H1 (cell line): ENCODE data around the gene WDR59. TPM values are rescaled to one million over a fixed set of nuclear protein-coding genes. Genes with fewer than 3 reads are reported as not detected.

ENCODE experiments used
- CTBP2 ChIP-seq: IDR thresholded peaks from 2 replicates; pipeline ENCODE4 v1.7.0; 2011; ENCODE audit warnings: borderline replicate concordance, mild to moderate bottlenecking, moderate library complexity, mixed read lengths, low read length; ENCODE audit not compliant: insufficient read depth, insufficient read length
- PHF8 ChIP-seq: fragments of 200-600 bp; sonication (generic); conservative IDR thresholded peaks from 2 replicates; pipeline ENCODE4 v1.7.1; 2012; ENCODE audit warnings: low read depth, mild to moderate bottlenecking, inconsistent platforms, low read length, moderate library complexity
- POLR2A ChIP-seq, 2 experiments: IDR thresholded peaks; 1 replicate in 1 of 2; 2 replicates in 1 of 2; pipeline ENCODE4 v1.6.1; 2011; ENCODE audit warnings: low read depth in 2 of 2, low read length in 2 of 2, mild to moderate bottlenecking in 2 of 2; ENCODE audit errors: control extremely low read depth in 1 of 2
- RXRA ChIP-seq: IDR thresholded peaks from 2 replicates; pipeline ENCODE4 v1.6.1; 2011; ENCODE audit warnings: low read depth, mild to moderate bottlenecking, low read length, moderate library complexity; ENCODE audit not compliant: insufficient read depth
- SAP30 ChIP-seq: fragments of 300-600 bp; sonication (generic); IDR thresholded peaks from 2 replicates; pipeline ENCODE4 v1.7.1; 2012; ENCODE audit warnings: low read length, moderate library complexity, mild to moderate bottlenecking, inconsistent platforms; ENCODE audit not compliant: insufficient read depth, insufficient replicate concordance
- SIX5 ChIP-seq: IDR thresholded peaks from 2 replicates; pipeline ENCODE4 v1.6.1; 2011; ENCODE audit warnings: mild to moderate bottlenecking, low read depth, low read length
- polyA plus RNA-seq, 7 experiments: library from polyadenylated mRNA; depleted of rRNA in 3 of 7; stranded (reverse) in 5 of 7; unstranded in 2 of 7; fragments of >200 nt in 5 of 7; fragments of 200-250 nt in 2 of 7; gene quantifications; 1 replicate in 5 of 7; 2 replicates in 1 of 7; 4 replicates in 1 of 7; pipeline versions ENCODE4 v1.2.1 to v1.2.3, GENCODE V29; 2011 to 2013; ENCODE audit warnings: missing spikeins in 2 of 7, mixed read lengths in 2 of 7
- total RNA-seq: library from RNA; stranded (reverse); fragmentation: NEBNext Ultra II Directional; extraction: Animal tissue kit (Norgen Biotek cat#: 25700); gene quantifications from 2 replicates; pipeline ENCODE4 v1.2.1, GENCODE V29; 2021
- TF ChIP-seq, protein P1 (sequence below): fragments of 300-600 bp; sonication (generic); IDR thresholded peaks from 2 replicates; pipeline ENCODE4 v1.7.1; 2012; ENCODE audit warnings: low read length, moderate library complexity, mild to moderate bottlenecking, inconsistent platforms; ENCODE audit not compliant: insufficient replicate concordance
- TF ChIP-seq, protein P2 (sequence below): IDR thresholded peaks from 2 replicates; pipeline ENCODE4 v1.6.1; 2012; ENCODE audit warnings: inconsistent platforms

The WDR59 gene
- total and polyA plus RNA-seq, 2 of the 8 experiments (the other 6 are each of a cell fraction or from before 2014, with no cell fraction given) = 84.2 to 124 TPM

DNA sequence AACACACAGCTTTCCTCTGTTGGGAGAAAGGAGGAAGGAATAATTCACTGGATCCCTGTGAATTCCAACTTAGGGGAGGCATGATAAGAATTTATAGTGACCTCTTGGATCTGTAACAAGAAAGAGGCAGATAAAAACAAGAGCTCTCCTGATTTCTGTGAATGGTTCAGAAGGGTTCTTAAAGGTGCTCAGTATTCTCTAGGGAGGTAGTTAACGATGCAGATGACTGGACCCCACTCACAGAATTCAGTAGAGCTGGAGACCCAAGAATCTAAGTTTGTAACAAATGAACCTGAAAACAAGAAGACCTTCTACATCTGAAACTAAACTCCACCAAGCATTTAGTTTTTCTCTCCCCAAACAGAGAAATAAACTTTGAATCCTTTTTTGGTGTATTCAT, 22.5 kb upstream of the WDR59 start (continued):
- TF ChIP-seq, protein P1, sequence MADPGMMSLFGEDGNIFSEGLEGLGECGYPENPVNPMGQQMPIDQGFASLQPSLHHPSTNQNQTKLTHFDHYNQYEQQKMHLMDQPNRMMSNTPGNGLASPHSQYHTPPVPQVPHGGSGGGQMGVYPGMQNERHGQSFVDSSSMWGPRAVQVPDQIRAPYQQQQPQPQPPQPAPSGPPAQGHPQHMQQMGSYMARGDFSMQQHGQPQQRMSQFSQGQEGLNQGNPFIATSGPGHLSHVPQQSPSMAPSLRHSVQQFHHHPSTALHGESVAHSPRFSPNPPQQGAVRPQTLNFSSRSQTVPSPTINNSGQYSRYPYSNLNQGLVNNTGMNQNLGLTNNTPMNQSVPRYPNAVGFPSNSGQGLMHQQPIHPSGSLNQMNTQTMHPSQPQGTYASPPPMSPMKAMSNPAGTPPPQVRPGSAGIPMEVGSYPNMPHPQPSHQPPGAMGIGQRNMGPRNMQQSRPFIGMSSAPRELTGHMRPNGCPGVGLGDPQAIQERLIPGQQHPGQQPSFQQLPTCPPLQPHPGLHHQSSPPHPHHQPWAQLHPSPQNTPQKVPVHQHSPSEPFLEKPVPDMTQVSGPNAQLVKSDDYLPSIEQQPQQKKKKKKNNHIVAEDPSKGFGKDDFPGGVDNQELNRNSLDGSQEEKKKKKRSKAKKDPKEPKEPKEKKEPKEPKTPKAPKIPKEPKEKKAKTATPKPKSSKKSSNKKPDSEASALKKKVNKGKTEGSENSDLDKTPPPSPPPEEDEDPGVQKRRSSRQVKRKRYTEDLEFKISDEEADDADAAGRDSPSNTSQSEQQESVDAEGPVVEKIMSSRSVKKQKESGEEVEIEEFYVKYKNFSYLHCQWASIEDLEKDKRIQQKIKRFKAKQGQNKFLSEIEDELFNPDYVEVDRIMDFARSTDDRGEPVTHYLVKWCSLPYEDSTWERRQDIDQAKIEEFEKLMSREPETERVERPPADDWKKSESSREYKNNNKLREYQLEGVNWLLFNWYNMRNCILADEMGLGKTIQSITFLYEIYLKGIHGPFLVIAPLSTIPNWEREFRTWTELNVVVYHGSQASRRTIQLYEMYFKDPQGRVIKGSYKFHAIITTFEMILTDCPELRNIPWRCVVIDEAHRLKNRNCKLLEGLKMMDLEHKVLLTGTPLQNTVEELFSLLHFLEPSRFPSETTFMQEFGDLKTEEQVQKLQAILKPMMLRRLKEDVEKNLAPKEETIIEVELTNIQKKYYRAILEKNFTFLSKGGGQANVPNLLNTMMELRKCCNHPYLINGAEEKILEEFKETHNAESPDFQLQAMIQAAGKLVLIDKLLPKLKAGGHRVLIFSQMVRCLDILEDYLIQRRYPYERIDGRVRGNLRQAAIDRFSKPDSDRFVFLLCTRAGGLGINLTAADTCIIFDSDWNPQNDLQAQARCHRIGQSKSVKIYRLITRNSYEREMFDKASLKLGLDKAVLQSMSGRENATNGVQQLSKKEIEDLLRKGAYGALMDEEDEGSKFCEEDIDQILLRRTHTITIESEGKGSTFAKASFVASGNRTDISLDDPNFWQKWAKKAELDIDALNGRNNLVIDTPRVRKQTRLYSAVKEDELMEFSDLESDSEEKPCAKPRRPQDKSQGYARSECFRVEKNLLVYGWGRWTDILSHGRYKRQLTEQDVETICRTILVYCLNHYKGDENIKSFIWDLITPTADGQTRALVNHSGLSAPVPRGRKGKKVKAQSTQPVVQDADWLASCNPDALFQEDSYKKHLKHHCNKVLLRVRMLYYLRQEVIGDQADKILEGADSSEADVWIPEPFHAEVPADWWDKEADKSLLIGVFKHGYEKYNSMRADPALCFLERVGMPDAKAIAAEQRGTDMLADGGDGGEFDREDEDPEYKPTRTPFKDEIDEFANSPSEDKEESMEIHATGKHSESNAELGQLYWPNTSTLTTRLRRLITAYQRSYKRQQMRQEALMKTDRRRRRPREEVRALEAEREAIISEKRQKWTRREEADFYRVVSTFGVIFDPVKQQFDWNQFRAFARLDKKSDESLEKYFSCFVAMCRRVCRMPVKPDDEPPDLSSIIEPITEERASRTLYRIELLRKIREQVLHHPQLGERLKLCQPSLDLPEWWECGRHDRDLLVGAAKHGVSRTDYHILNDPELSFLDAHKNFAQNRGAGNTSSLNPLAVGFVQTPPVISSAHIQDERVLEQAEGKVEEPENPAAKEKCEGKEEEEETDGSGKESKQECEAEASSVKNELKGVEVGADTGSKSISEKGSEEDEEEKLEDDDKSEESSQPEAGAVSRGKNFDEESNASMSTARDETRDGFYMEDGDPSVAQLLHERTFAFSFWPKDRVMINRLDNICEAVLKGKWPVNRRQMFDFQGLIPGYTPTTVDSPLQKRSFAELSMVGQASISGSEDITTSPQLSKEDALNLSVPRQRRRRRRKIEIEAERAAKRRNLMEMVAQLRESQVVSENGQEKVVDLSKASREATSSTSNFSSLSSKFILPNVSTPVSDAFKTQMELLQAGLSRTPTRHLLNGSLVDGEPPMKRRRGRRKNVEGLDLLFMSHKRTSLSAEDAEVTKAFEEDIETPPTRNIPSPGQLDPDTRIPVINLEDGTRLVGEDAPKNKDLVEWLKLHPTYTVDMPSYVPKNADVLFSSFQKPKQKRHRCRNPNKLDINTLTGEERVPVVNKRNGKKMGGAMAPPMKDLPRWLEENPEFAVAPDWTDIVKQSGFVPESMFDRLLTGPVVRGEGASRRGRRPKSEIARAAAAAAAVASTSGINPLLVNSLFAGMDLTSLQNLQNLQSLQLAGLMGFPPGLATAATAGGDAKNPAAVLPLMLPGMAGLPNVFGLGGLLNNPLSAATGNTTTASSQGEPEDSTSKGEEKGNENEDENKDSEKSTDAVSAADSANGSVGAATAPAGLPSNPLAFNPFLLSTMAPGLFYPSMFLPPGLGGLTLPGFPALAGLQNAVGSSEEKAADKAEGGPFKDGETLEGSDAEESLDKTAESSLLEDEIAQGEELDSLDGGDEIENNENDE = no peak
- no peak for TF ChIP-seq SIX5
- TF ChIP-seq, protein P2, sequence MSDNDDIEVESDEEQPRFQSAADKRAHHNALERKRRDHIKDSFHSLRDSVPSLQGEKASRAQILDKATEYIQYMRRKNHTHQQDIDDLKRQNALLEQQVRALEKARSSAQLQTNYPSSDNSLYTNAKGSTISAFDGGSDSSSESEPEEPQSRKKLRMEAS = no peak
- TF ChIP-seq CTBP2 = no peak
- TF ChIP-seq RXRA = no peak
- no peak for TF ChIP-seq PHF8
- TF ChIP-seq SAP30 = no peak
- no peak for TF ChIP-seq POLR2A (IDR thresholded peaks at IDR 0.05; ENCODE audit: control extremely low read depth in 1 of 2, low read depth in 2 of 2, low read length in 2 of 2)
- TF ChIP-seq, all 59 proteins: peak for 0
